SU-DHL-6 (cell line): Measurements from ENCODE around the gene TYW1B.
"Not testable (repeated sequence)": the region's sequence is repeated elsewhere in the genome, so short reads cannot be mapped to it uniquely, and the experiment has no call there.

Experiments
- CTCF ChIP-seq: fragments of 200-600 bp; sonication (generic); IDR thresholded peaks from one replicate; pipeline ENCODE4 v1.5.1; 2017; ENCODE audit warnings: antibody characterized with exemption, mild to moderate bottlenecking, low read length, moderate library complexity; ENCODE audit not compliant: insufficient read depth, poor library complexity, severe bottlenecking
- EZH2phosphoT487 ChIP-seq: fragments of 200-600 bp; sonication (generic), shearing (Covaris generic); conservative IDR thresholded peaks from 2 replicates; pipeline ENCODE4 v1.6.1; 2018; ENCODE audit warnings: mild to moderate bottlenecking, antibody characterized with exemption, low read length, moderate library complexity, mixed read lengths

DNA sequence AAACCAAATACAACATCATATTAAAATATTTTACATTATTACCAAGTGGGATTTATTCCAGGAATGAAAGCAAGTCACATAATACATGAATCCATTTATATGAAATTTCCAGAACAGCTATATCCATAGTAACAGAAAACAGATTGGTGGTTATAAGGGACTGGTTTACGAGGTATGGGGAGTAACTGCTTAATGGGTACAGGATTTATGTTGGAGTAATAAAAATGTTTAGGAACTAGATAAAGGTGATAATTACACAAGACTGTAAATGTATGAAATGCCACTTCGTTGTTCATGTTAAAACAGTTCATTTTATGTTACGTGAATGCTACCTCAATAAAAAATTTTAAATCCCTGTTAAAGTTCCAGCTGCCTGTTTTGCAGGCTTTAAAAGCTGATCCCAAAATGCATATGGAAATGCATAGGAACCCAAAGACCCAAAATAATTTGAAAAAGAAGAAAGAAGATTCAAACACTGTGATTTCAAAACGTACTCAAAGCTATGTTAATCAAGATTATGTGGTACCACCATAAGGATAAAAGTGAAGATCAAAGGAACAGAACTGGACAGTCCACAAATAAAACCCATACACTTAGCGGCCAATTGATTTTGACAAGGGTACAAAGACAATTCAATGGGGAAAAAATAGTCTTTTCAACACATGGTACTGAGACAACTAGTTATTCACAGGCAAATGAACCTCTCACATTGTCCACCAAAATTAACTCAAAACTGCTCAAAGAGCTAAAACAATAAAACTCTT is 186.3 kb downstream of the TYW1B start:
- not testable (repeated sequence) for TF ChIP-seq CTCF, EZH2phosphoT487
